ENCODE results near the gene CLIP1.
"Not testable (repeated sequence)": the region's sequence is repeated elsewhere in the genome, so short reads cannot be mapped to it uniquely, and the experiment has no call there.

The CLIP1 gene

GRCh38 chr12:122452701-122453285 is 30.3 kb upstream of the CLIP1 start:
- TF ChIP-seq CTCF (IDR thresholded peaks at IDR 0.05; ENCODE audit: control extremely low read depth, extremely low read depth, low read depth, missing control alignments), result no peak
- POLR2A ChIA-PET, result no interaction called here
- CTCF ChIA-PET, result interaction anchor here (0.7 to 1.8 kb wide), 4 partner anchors 9 to 57 kb away, joined by 3 to 7 read pairs (median 3); no protein-coding TSS in a partner anchor
- no peak for DNase-seq (ENCODE audit: extremely low spot score)

- CTCF ChIA-PET, result interaction anchor here (1.8 to 3.6 kb wide), 3 partner anchors 13 to 50 kb away, joined by 5 to 14 read pairs (median 13); no protein-coding TSS in a partner anchor
- POLR2A ChIA-PET, result no interaction called here
- no peak for TF ChIP-seq CTCF (IDR thresholded peaks at IDR 0.05; ENCODE audit: control extremely low read depth, extremely low read depth, low read depth, missing control alignments)
- no peak for DNase-seq (ENCODE audit: extremely low spot score)
These were observed 26.8 kb upstream of the CLIP1 start for GRCh38 chr12:122449317-122449716.

- DNase-seq (ENCODE audit: extremely low spot score); POLR2A ChIA-PET: not testable (repeated sequence)
- CTCF ChIA-PET, result interaction anchor here (1.1 to 3.6 kb wide), 3 partner anchors 24 to 48 kb away, joined by 3 to 14 read pairs (median 13); no protein-coding TSS in a partner anchor
These were observed 25.4 kb upstream of the CLIP1 start for GRCh38 chr12:122447825-122448224.

GRCh38 chr12:122446390-122446789 is 23.9 kb upstream of the CLIP1 start:
- DNase-seq (ENCODE audit: extremely low spot score); POLR2A ChIA-PET: not testable (repeated sequence)
- CTCF ChIA-PET, result interaction anchor here (1.2 to 1.9 kb wide), 3 partner anchors 10 to 90 kb away, joined by 3 to 6 read pairs (median 3); no protein-coding TSS in a partner anchor

GRCh38 chr12:122444071-122444470 is 21.6 kb upstream of the CLIP1 start:
- DNase-seq (ENCODE audit: extremely low spot score); CTCF ChIA-PET; POLR2A ChIA-PET: not testable (repeated sequence)

GRCh38 chr12:122438822-122439221 is 16.4 kb upstream of the CLIP1 start:
- CTCF ChIA-PET, result interaction anchor here (0.8 to 1.9 kb wide), 4 partner anchors 13 to 33 kb away, joined by 3 to 9 read pairs (median 3); no protein-coding TSS in a partner anchor
- DNase-seq (ENCODE audit: extremely low spot score); POLR2A ChIA-PET: not testable (repeated sequence)

- ChIA-PET CTCF (interaction anchor here (1.5 to 2.2 kb wide), 2 partner anchors 12 to 34 kb away, joined by 5 read pairs; no protein-coding TSS in a partner anchor), POLR2A (interaction anchor here (0.6 kb wide), 1 partner anchor 13 kb away, joined by 4 read pairs; no protein-coding TSS in a partner anchor)
These were observed 15.2 kb upstream of the CLIP1 start for GRCh38 chr12:122437656-122438121.

GRCh38 chr12:122435186-122435585 is 12.7 kb upstream of the CLIP1 start:
- no peak for TF ChIP-seq CTCF (IDR thresholded peaks at IDR 0.05; ENCODE audit: control extremely low read depth, extremely low read depth, low read depth, missing control alignments)
- POLR2A ChIA-PET, result interaction anchor here (0.7 kb wide), 1 partner anchor 29 kb away, joined by 8 read pairs; no protein-coding TSS in a partner anchor
- CTCF ChIA-PET, result interaction anchor here (1.0 to 1.3 kb wide), 2 partner anchors 33 to 36 kb away, joined by 4 to 5 read pairs; no protein-coding TSS in a partner anchor
- no peak for DNase-seq (ENCODE audit: extremely low spot score)

More at GRCh38 chr12:122437656-122438121, 15.2 kb upstream of the CLIP1 start:
- TF ChIP-seq CTCF (IDR thresholded peaks at IDR 0.05; ENCODE audit: control extremely low read depth, extremely low read depth, low read depth, missing control alignments), result no peak
- no peak for DNase-seq (ENCODE audit: extremely low spot score)

GRCh38 chr12:122429043-122429442 is 6.6 kb upstream of the CLIP1 start:
- POLR2A ChIA-PET; DNase-seq (ENCODE audit: extremely low spot score): not testable (repeated sequence)
- CTCF ChIA-PET, result interaction anchor here (2.7 to 4.6 kb wide), 2 partner anchors 30 to 43 kb away, joined by 9 to 25 read pairs; no protein-coding TSS in a partner anchor

Measured in GM10248 (cell line).